Stimulated activated naive CD8-positive, alpha-beta T cell treated with anti-CD3 and anti-CD28 coated beads, Interleukin-15, Interleukin-2, amounts not matched to agents 100 ng/mL and 50 ng/mL, for 24 hours (primary cell): Measurements from ENCODE around the gene PLA2G4B.

ENCODE experiments used
- H3K27ac Mint-ChIP-seq: one replicate; pipeline ENCODE4 v1.8.0; 2021; ENCODE audit warnings: mild to moderate bottlenecking, mixed read lengths
- H3K27me3 Mint-ChIP-seq: one replicate; pipeline ENCODE4 v1.8.0; 2021; ENCODE audit warnings: mixed read lengths
- H3K36me3 Mint-ChIP-seq: one replicate; pipeline ENCODE4 v1.8.0; 2021; ENCODE audit warnings: low read depth, mixed read lengths
- H3K4me1 Mint-ChIP-seq: one replicate; pipeline ENCODE4 v1.8.0; 2021; ENCODE audit warnings: low read depth, mixed read lengths
- H3K4me3 Mint-ChIP-seq: one replicate; pipeline ENCODE4 v1.8.0; 2021; ENCODE audit warnings: mild to moderate bottlenecking, mixed read lengths
- H3K9me3 Mint-ChIP-seq: one replicate; pipeline ENCODE4 v1.8.0; 2021; ENCODE audit warnings: mixed read lengths

Gene PLA2G4B

GRCh38 chr15:41847981-41848380 lies 9.3 kb downstream of the PLA2G4B start:
- H3K27me3 Mint-ChIP-seq: no peaks in the 10 kb centered on the region
- H3K9me3 Mint-ChIP-seq: no peaks in the 10 kb centered on the region
- H3K4me3 Mint-ChIP-seq: no peak overlapping the region
- H3K36me3 Mint-ChIP-seq: no peaks in the 10 kb centered on the region
- H3K27ac Mint-ChIP-seq: no peak overlapping the region
- H3K4me1 Mint-ChIP-seq: no peaks in the 10 kb centered on the region

DNA sequence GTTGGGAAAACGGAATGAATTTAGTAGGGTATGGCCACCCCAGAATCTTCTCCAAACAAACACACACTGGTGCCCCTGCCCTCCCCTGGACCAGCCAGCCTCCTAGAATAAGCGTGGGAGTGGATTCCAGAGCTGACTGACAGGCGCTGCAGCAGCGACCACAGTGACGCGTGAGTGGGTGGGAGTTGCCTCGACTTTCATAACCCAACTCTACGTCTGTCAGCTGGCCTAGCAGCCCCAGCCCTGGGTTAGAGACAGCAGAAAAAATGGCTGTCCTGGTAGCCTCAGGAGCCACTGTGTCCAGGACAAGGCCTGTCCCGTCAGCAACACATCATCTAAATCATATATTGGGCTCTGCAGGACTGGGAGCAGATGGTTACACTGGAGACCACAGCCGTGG lies 10.0 kb downstream of the PLA2G4B start:
- no peaks in the 10 kb centered on the region for H3K36me3 Mint-ChIP-seq
- H3K4me3 Mint-ChIP-seq: no peak overlapping the region
- no peak overlapping the region for H3K27ac Mint-ChIP-seq
- no peaks in the 10 kb centered on the region for H3K27me3 Mint-ChIP-seq
- H3K9me3 Mint-ChIP-seq: no peaks in the 10 kb centered on the region
- no peaks in the 10 kb centered on the region for H3K4me1 Mint-ChIP-seq

DNA sequence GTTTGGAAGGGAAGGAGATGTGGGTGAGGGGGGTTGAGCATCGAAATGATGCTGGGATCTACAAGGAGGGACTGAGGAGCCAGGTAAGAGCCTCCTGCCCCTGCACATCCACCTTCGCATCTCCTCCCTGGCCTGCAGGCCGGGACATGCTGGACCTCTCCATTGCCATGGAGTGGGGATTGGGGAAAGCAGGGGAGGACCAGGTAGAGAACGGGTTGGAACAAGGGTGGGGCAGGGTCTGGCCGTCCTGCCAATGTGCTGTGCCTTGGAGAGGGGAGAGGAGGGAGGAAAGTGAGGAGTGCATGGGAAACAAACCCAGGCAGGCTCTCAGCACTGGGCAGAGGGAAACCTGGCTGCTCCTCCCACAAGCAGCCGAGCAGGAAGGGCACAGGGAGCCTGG lies 10.6 kb downstream of the PLA2G4B start:
- Mint-ChIP-seq H3K9me3 (no peaks in the 10 kb centered on the region), H3K36me3 (no peaks in the 10 kb centered on the region), H3K4me3 (no peak overlapping the region), H3K4me1 (no peaks in the 10 kb centered on the region), H3K27me3 (no peaks in the 10 kb centered on the region), H3K27ac (no peak overlapping the region)

DNA sequence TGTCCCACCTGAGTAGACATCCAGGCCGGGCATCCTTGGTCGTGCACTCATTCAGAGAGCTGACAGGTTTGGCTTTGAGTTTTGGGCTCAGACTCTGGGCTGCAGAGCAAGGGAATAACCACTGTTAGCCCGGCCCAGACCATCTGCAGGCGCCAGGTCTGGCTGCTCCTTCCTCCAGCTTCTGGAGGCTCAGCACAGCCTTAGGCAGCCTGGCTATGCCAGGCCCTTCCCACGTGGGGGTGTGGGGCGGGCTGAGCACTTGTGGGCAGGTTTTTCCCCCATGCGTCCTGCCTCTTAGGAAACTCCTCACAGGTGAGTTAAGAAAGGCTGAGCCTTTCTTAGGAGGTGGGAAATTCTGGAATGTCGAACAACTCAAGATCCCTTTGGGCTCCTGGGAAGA lies 11.2 kb downstream of the PLA2G4B start:
- H3K36me3 Mint-ChIP-seq: no peaks in the 10 kb centered on the region
- no peak overlapping the region for H3K27ac Mint-ChIP-seq
- H3K9me3 Mint-ChIP-seq: no peaks in the 10 kb centered on the region

DNA sequence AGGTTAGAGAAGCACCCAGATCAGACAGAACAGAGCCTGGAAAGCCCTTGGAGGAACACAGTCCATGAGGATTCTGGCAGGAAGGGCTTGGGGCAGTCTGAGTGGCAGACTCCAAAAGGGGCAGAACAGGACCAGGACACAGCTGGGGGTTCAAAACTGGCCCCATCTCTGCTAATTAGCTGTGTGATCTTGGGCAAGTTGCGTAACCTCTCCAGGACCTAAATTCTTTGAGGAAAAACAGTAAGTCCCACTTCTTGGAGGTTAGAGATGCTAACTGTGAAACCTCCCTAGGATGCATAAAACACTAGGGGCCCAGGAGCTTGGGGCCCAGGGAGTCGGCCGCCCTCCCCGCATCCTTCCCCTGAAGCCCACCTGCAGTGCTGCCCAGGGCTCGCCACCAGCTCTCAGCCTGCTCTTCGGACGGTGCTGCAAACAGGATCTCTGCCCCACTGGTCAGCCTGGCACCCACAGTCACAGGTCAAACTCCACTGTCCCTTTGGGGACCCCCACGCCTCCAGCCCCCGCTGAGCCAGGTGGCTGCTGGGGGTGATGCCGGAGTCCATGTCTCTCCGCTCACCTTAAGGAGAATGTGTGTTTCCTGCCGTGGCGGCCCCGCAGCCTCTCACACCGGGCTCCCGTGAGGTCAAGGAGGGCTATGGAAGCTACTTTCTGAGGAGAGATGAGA lies 12.0 kb downstream of the PLA2G4B start:
- H3K9me3 Mint-ChIP-seq: no peaks in the 10 kb centered on the region
- no peaks in the 10 kb centered on the region for H3K27me3 Mint-ChIP-seq
- no peak overlapping the region for H3K27ac Mint-ChIP-seq
- H3K4me1 Mint-ChIP-seq: no peaks in the 10 kb centered on the region
- H3K4me3 Mint-ChIP-seq: no peak overlapping the region
- no peaks in the 10 kb centered on the region for H3K36me3 Mint-ChIP-seq

More for the DNA sequence above, 11.2 kb downstream of the PLA2G4B start:
- Mint-ChIP-seq H3K4me1 (no peaks in the 10 kb centered on the region), H3K27me3 (no peaks in the 10 kb centered on the region), H3K4me3 (no peak overlapping the region)

- Mint-ChIP-seq H3K4me3 (no peak overlapping the region), H3K9me3 (no peaks in the 10 kb centered on the region), H3K27me3 (no peaks in the 10 kb centered on the region), H3K4me1 (no peaks in the 10 kb centered on the region), H3K36me3 (no peaks in the 10 kb centered on the region), H3K27ac (no peak overlapping the region)
These were observed 12.5 kb downstream of the PLA2G4B start for GRCh38 chr15:41851167-41851523.

GRCh38 chr15:41851755-41852370 lies 13.2 kb downstream of the PLA2G4B start:
- Mint-ChIP-seq H3K36me3 (no peaks in the 10 kb centered on the region), H3K9me3 (no peaks in the 10 kb centered on the region), H3K4me1 (no peaks in the 10 kb centered on the region), H3K27ac (no peak overlapping the region), H3K4me3 (no peak overlapping the region), H3K27me3 (no peaks in the 10 kb centered on the region)

GRCh38 chr15:41852736-41853590 lies 14.3 kb downstream of the PLA2G4B start:
- no peaks in the 10 kb centered on the region for H3K9me3 Mint-ChIP-seq
- H3K27ac Mint-ChIP-seq: no peak overlapping the region
- H3K4me1 Mint-ChIP-seq: no peaks in the 10 kb centered on the region
- H3K36me3 Mint-ChIP-seq: no peaks in the 10 kb centered on the region
- H3K4me3 Mint-ChIP-seq: no peak overlapping the region
- H3K27me3 Mint-ChIP-seq: no peaks in the 10 kb centered on the region

GRCh38 chr15:41853831-41854230 lies 15.2 kb downstream of the PLA2G4B start:
- Mint-ChIP-seq H3K9me3 (no peaks in the 10 kb centered on the region), H3K4me1 (no peaks in the 10 kb centered on the region), H3K4me3 (no peak overlapping the region), H3K27ac (no peak overlapping the region), H3K27me3 (no peaks in the 10 kb centered on the region), H3K36me3 (no peaks in the 10 kb centered on the region)

DNA sequence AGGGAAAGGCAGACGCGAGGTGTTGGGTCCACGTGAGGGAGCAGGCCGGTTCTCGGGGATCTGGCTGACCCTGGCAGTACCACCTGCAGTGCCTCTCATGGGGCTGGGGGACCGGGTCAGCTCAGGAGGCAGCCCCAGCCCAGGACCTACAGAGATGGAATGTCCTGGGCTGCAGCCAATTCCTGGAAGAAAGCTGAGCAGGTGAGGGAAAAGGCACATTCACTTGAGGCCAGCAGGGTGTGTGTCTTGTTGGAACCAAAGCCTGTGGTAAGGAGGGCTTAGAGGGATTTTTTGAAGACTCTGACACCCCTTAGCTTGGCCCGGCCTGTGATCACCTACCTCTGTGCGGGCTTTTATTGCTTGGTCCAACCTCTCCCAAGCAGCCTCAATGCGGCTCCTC lies 15.8 kb downstream of the PLA2G4B start:
- H3K4me1 Mint-ChIP-seq: no peaks in the 10 kb centered on the region
- no peaks in the 10 kb centered on the region for H3K27me3 Mint-ChIP-seq
- no peak overlapping the region for H3K4me3 Mint-ChIP-seq
- H3K36me3 Mint-ChIP-seq: no peaks in the 10 kb centered on the region
- no peaks in the 10 kb centered on the region for H3K9me3 Mint-ChIP-seq
- no peak overlapping the region for H3K27ac Mint-ChIP-seq

DNA sequence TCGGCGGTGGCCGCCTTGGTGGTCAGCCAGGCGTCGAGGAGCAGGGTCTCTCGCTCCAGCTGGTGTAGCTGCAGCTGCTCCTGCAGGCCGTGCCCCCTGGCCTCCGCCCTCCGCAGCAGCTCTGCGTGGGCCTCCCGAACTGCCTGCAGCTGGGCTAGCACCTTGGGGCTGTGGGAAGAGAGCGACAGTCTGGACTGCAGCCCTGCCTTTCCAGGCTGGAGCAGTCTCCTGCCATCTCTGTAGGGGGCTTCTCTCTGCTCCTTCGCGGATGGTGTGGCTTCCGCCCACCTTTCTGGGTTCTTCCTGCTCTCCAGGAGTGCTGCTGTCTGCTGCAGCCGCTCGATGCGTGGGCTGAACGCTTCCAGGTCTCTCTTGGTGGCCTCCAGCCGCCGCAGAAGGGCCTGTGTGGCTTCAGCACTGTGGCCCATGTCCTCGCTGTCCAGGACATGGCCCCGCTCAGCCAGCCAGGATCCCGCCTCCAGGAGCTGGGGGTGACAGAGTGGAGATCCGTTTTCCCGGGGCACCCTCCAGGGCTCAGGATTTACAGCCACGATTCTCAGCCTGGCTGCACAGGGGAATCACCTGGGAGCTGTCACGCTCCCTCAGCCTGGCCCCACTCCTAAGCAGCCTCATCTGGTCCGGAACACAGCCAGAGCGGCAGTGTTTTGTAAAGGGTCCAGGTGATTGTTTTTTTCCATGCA lies 16.8 kb downstream of the PLA2G4B start:
- Mint-ChIP-seq H3K27me3 (no peaks in the 10 kb centered on the region), H3K9me3 (no peaks in the 10 kb centered on the region), H3K4me1 (peaks cover 4% of the 10 kb centered on the region), H3K27ac (no peak overlapping the region), H3K36me3 (no peaks in the 10 kb centered on the region), H3K4me3 (no peak overlapping the region)

GRCh38 chr15:41856262-41856661 lies 17.6 kb downstream of the PLA2G4B start:
- no peak overlapping the region for H3K4me3 Mint-ChIP-seq
- no peaks in the 10 kb centered on the region for H3K36me3 Mint-ChIP-seq
- H3K4me1 Mint-ChIP-seq: peaks cover 4% of the 10 kb centered on the region
- no peaks in the 10 kb centered on the region for H3K9me3 Mint-ChIP-seq
- H3K27me3 Mint-ChIP-seq: no peaks in the 10 kb centered on the region
- H3K27ac Mint-ChIP-seq: no peak overlapping the region

GRCh38 chr15:41856716-41857115 lies 18.1 kb downstream of the PLA2G4B start:
- H3K36me3 Mint-ChIP-seq: no peaks in the 10 kb centered on the region
- H3K4me3 Mint-ChIP-seq: no peak overlapping the region
- H3K27me3 Mint-ChIP-seq: no peaks in the 10 kb centered on the region
- peaks cover 4% of the 10 kb centered on the region for H3K4me1 Mint-ChIP-seq
- no peaks in the 10 kb centered on the region for H3K9me3 Mint-ChIP-seq
- H3K27ac Mint-ChIP-seq: no peak overlapping the region

- peaks cover 4% of the 10 kb centered on the region for H3K4me1 Mint-ChIP-seq
- no peaks in the 10 kb centered on the region for H3K36me3 Mint-ChIP-seq
- H3K4me3 Mint-ChIP-seq: no peak overlapping the region
These were observed 18.7 kb downstream of the PLA2G4B start for GRCh38 chr15:41857316-41857715.

DNA sequence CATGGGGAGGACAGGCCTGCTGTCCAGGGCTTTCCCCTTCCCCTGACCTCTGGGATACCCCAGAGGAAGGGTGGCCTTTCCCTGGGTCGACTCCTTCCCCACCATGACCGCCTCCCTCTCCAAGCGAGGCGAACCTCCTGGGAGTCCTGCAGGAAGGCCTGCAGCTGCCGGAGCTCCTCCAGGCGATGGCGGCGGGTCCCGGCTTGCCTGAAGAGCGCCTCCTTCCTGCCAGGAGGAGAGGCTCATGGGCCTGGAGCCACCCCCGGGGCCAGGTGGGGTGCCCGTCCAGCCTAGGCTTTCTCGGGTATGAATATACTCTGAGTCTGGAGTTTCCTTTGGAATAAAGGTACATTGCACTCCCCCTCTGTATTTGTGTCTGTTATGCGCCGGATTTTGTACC lies 20.1 kb downstream of the PLA2G4B start:
- H3K36me3 Mint-ChIP-seq: no peaks in the 10 kb centered on the region
- H3K9me3 Mint-ChIP-seq: no peaks in the 10 kb centered on the region
- no peak overlapping the region for H3K27ac Mint-ChIP-seq
- no peaks in the 10 kb centered on the region for H3K27me3 Mint-ChIP-seq
- peaks cover 4% of the 10 kb centered on the region for H3K4me1 Mint-ChIP-seq
- H3K4me3 Mint-ChIP-seq: no peak overlapping the region

More at GRCh38 chr15:41857316-41857715, 18.7 kb downstream of the PLA2G4B start:
- Mint-ChIP-seq H3K27me3 (no peaks in the 10 kb centered on the region), H3K9me3 (no peaks in the 10 kb centered on the region), H3K27ac (no peak overlapping the region)
